ENCODE data around the gene NAA20. TPM values are rescaled to one million over a fixed set of nuclear protein-coding genes. Genes with fewer than 3 reads are reported as not detected.
A peak's percentile ranks its signal among the peaks of the same experiment; 100 is the strongest.

The NAA20 gene
- total and polyA plus RNA-seq, 2 of the 13 experiments (the other 11 are each of a cell fraction or from before 2014, with no cell fraction given): 81.9 to 82.8 TPM

DNA sequence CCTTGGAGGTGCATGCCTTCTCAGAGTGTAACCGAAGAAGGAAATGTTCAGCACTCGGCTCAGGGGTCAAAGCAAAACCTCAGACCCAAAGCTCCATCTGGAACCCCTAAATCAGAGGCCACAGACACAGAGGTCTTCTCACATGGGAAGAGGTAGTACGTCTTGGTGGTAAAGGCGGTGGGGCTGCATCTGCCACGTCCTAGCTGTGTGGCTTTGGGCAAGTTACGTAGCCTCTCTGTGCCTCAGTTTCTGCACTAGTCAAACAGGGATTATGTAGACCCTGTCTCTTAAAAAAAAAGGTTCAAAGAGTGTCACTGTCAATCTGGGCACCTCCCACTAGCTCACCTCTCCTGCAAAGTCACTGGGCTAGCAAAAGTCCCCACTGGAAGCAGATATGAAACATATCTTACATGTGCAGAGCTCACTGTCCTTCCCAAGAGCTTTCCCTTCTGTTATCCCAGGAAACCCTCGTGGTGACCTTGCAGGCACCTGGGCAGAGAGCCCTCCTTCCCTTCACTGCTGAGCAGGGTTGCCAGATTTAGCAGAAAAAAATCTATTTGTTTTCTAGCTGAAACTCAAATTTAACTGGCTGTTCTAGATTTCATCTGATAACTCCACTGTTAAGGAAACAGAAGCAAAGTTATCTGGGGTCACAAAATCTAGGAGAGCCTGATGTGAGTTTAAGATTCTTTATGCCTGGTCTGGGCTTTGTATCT is 18.0 kb upstream of the NAA20 start:
- POLR2A ChIA-PET: interaction anchor here (1.2 to 1.8 kb wide), 2 partner anchors 18 to 53 kb away, joined by 3 to 5 read pairs; partner anchors contain the start of genes CFAP61, CRNKL1 and NAA20

More for the DNA sequence above, 18.0 kb upstream of the NAA20 start:
- in situ Hi-C loops (cut with HindIII; ENCODE audit: extremely low pct_ligation_motif_present, low pct_unique_long_range_greater_than_20kb) (loop anchor here (5.0 kb wide), 1 partner anchor 212 kb away; no protein-coding TSS in a partner anchor), intact Hi-C loops (cut with micrococcal nuclease; ENCODE audit: unreplicated experiment) (loop anchor here (5.0 kb wide), 2 partner anchors 82 to 112 kb away; no protein-coding TSS in a partner anchor)
- H3K27me3 ChIP-seq (ENCODE audit: control insufficient read depth in 1 of 2, insufficient read depth in 2 of 2, low read length in 2 of 2): no peaks in the 10 kb centered on the region
- CTCF ChIA-PET (ENCODE audit: low intra/inter-chr PET ratio, low total read pairs): no interaction called here
- peak overlapping the region; percentile 25 for H3K27ac ChIP-seq (ENCODE audit: extremely low read length, insufficient read depth, low read length)
- no peak overlapping the region for H3K9ac ChIP-seq (ENCODE audit: insufficient read depth, low read depth, low read length)
- FAIRE-seq (no peak), ATAC-seq (no peak), DNase-seq (ENCODE audit: low spot score) (no peak)
- TF ChIP-seq SALL1 (CRISPR knock-in tag; IDR thresholded peaks at IDR 0.05): peak; percentile 25; the same call in 1 of the 2 replicates
- 0 out of 2 replicates have a peak, but pooled peaks have one; percentile 21 for TF ChIP-seq ZNF605 (CRISPR knock-in tag; IDR thresholded peaks at IDR 0.05)
- 0 out of 2 replicates have a peak, but pooled peaks have one; percentile 16 for TF ChIP-seq HIVEP1 (CRISPR knock-in tag; IDR thresholded peaks at IDR 0.05)
- TF ChIP-seq ZNF317 (CRISPR knock-in tag; IDR thresholded peaks at IDR 0.05): no peak
- 0 out of 2 replicates have a peak, but pooled peaks have one; percentile 63 for TF ChIP-seq ZMYM3 (CRISPR knock-in tag; IDR thresholded peaks at IDR 0.05)
- no peak; the same call in 1 of the 2 replicates for TF ChIP-seq ZNF790 (CRISPR knock-in tag; IDR thresholded peaks at IDR 0.05; ENCODE audit: borderline replicate concordance)
- TF ChIP-seq ZNF768 (CRISPR knock-in tag; IDR thresholded peaks at IDR 0.05): peak; percentile 89
- TF ChIP-seq MTF2 (CRISPR knock-in tag; IDR thresholded peaks at IDR 0.05; ENCODE audit: borderline replicate concordance): no peak
- 0 out of 2 replicates have a peak, but pooled peaks have one; percentile 61 for TF ChIP-seq SMAD1 (CRISPR knock-in tag; IDR thresholded peaks at IDR 0.05; ENCODE audit: borderline replicate concordance, low read depth)
- TF ChIP-seq NONO (IDR thresholded peaks at IDR 0.05): no peak
- 0 out of 2 replicates have a peak, but pooled peaks have one; percentile 17 for TF ChIP-seq NONO (CRISPR knock-in tag; conservative IDR thresholded peaks at IDR 0.05)
- no peak for TF ChIP-seq ZNF333 (CRISPR knock-in tag; IDR thresholded peaks at IDR 0.05; ENCODE audit: borderline replicate concordance)
- TF ChIP-seq HDAC1 (CRISPR knock-in tag; IDR thresholded peaks at IDR 0.05): peak; percentile 38; the same call in 1 of the 2 replicates
- peak; percentile 2 for TF ChIP-seq TEAD3 (CRISPR knock-in tag; optimal IDR thresholded peaks at IDR 0.05; ENCODE audit: borderline replicate concordance)
- TF ChIP-seq TGIF2 (CRISPR knock-in tag; IDR thresholded peaks at IDR 0.05): 0 out of 2 replicates have a peak, but pooled peaks have one; percentile 37
- H4K20me1 ChIP-seq (ENCODE audit: insufficient read depth, low read length): no peaks in the 10 kb centered on the region
- peaks cover 64% of the 10 kb centered on the region for H3K4me1 ChIP-seq (ENCODE audit: insufficient read depth, low read length)
- WGBS (ENCODE audit: low lambda C conversion rate): 84% methylated on average over 7 of the region's 7 CpGs
- no peak overlapping the region for H3K4me2 ChIP-seq (ENCODE audit: low read depth, low read length)
- no peaks in the 10 kb centered on the region for H3K79me2 ChIP-seq (ENCODE audit: insufficient read depth, low read length)
- H3K36me3 ChIP-seq (replicated peaks in 1 of 2; ENCODE audit: control insufficient read depth in 1 of 2, insufficient read depth in 2 of 2, low read length in 2 of 2): no peaks in the 10 kb centered on the region
- H2AFZ ChIP-seq (ENCODE audit: low read length): no peak overlapping the region
- no peaks in the 10 kb centered on the region for H3K9me3 ChIP-seq (ENCODE audit: low read length)
- no TSS peak for BruUV-seq (replicated peaks)
- no peak overlapping the region for H3K4me3 ChIP-seq (replicated peaks in 1 of 3; ENCODE audit: insufficient read depth in 1 of 3, low read depth in 2 of 3, low read length in 3 of 3)
